Astrocyte (in vitro differentiated cells and primary cell): Measurements from ENCODE around the gene EFNA5. TPM values are rescaled to one million over a fixed set of nuclear protein-coding genes. Genes with fewer than 3 reads are reported as not detected.
A peak's percentile ranks its signal among the peaks of the same experiment; 100 is the strongest.
"Not testable (repeated sequence)": the region's sequence is repeated elsewhere in the genome, so short reads cannot be mapped to it uniquely, and the experiment has no call there.

Experiments used
- DNase-seq: peaks from one replicate; pipeline ENCODE4 v3.0.0-alpha.2; 2010; ENCODE audit warnings: low read depth
- FAIRE-seq: peaks from 2 replicates; lab custom pipeline; 2011; peaks lifted over from hg19 to GRCh38; lab: Jason Lieb, UNC
- H2AFZ ChIP-seq: 2 replicates; pipeline ENCODE4 v1.6.0; 2012; ENCODE audit warnings: low read depth, low read length, inconsistent platforms
- H3K27ac ChIP-seq: 2 replicates; pipeline ENCODE4 v1.5.1; 2011; ENCODE audit warnings: low read depth, low read length, inconsistent platforms
- H3K27me3 ChIP-seq: 2 replicates; pipeline ENCODE4 v1.6.0; 2011; ENCODE audit warnings: low read length, inconsistent platforms; ENCODE audit not compliant: insufficient read depth
- H3K36me3 ChIP-seq: 2 replicates; pipeline ENCODE4 v1.5.1; 2011; ENCODE audit warnings: low read length, inconsistent platforms; ENCODE audit not compliant: insufficient read depth
- H3K4me1 ChIP-seq: 2 replicates; pipeline ENCODE4 v1.5.1; 2011; ENCODE audit warnings: low read length, inconsistent platforms; ENCODE audit not compliant: insufficient read depth
- H3K4me2 ChIP-seq: 2 replicates; pipeline ENCODE4 v1.6.0; 2012; ENCODE audit warnings: low read length, inconsistent platforms
- H3K4me3 ChIP-seq: 2 replicates; pipeline ENCODE4 v1.5.1; 2011; ENCODE audit warnings: low read depth, mild to moderate bottlenecking, low read length, inconsistent platforms; ENCODE audit not compliant: insufficient read depth
- H3K79me2 ChIP-seq: 2 replicates; pipeline ENCODE4 v1.6.0; 2012; ENCODE audit warnings: mild to moderate bottlenecking, low read length, inconsistent platforms; ENCODE audit not compliant: insufficient read depth
- H3K9ac ChIP-seq: 2 replicates; pipeline ENCODE4 v1.6.0; 2012; ENCODE audit warnings: mild to moderate bottlenecking, low read length, inconsistent platforms
- H3K9me3 ChIP-seq: 2 replicates; pipeline ENCODE4 v1.5.1; 2012; ENCODE audit warnings: low read depth, mild to moderate bottlenecking, low read length, inconsistent platforms; ENCODE audit not compliant: insufficient read depth
- H4K20me1 ChIP-seq: 2 replicates; pipeline ENCODE4 v1.6.0; 2012; ENCODE audit warnings: low read length, inconsistent platforms; ENCODE audit not compliant: insufficient read depth
- H3K27ac Mint-ChIP-seq: one replicate; pipeline ENCODE4 v1.8.0; 2021; ENCODE audit warnings: mild to moderate bottlenecking, mixed read lengths; ENCODE audit not compliant: unreplicated experiment
- H3K27me3 Mint-ChIP-seq: one replicate; pipeline ENCODE4 v1.8.0; 2021; ENCODE audit warnings: low read depth, mixed read lengths; ENCODE audit not compliant: unreplicated experiment
- H3K36me3 Mint-ChIP-seq: one replicate; pipeline ENCODE4 v1.8.0; 2021; ENCODE audit warnings: low read depth, mixed read lengths; ENCODE audit not compliant: unreplicated experiment
- H3K4me1 Mint-ChIP-seq: one replicate; pipeline ENCODE4 v1.8.0; 2021; ENCODE audit warnings: low read depth, mixed read lengths; ENCODE audit not compliant: unreplicated experiment
- H3K4me3 Mint-ChIP-seq: one replicate; pipeline ENCODE4 v1.8.0; 2021; ENCODE audit warnings: mild to moderate bottlenecking, moderate library complexity, mixed read lengths; ENCODE audit not compliant: unreplicated experiment
- H3K9me3 Mint-ChIP-seq: one replicate; pipeline ENCODE4 v1.8.0; 2021; ENCODE audit warnings: mild to moderate bottlenecking, mixed read lengths; ENCODE audit not compliant: unreplicated experiment
- CTCF ChIP-seq: IDR thresholded peaks from 2 replicates; pipeline ENCODE4 v1.5.1; 2011; ENCODE audit warnings: low read depth, mild to moderate bottlenecking, inconsistent platforms, low read length, moderate library complexity; ENCODE audit not compliant: insufficient read depth
- EZH2 ChIP-seq: IDR thresholded peaks from 2 replicates; pipeline ENCODE4 v1.6.1; 2012; ENCODE audit warnings: mild to moderate bottlenecking, low read length, inconsistent platforms; ENCODE audit not compliant: insufficient read depth
- total RNA-seq: library from RNA; stranded (reverse); gene quantifications from 2 replicates; pipeline ENCODE4 v1.2.1, GENCODE V29; 2021

EFNA5 gene
- total RNA-seq, 1 donor from 2014 or later, result 59.3 TPM

GRCh38 chr5:107435061-107435460 lies 235.7 kb downstream of the EFNA5 start:
- no peak overlapping the region for H3K4me2 ChIP-seq
- H3K4me1 Mint-ChIP-seq, result peaks cover 14% of the 10 kb centered on the region

GRCh38 chr5:107433646-107434045 lies 237.1 kb downstream of the EFNA5 start:
- H3K4me1 ChIP-seq, H3K27me3 Mint-ChIP-seq, H3K4me3 Mint-ChIP-seq, DNase-seq, H3K27me3 ChIP-seq, H4K20me1 ChIP-seq, H3K9me3 ChIP-seq, H3K27ac ChIP-seq, H3K4me3 ChIP-seq, H3K36me3 Mint-ChIP-seq, H3K4me2 ChIP-seq, H2AFZ ChIP-seq, H3K79me2 ChIP-seq, H3K27ac Mint-ChIP-seq, H3K9me3 Mint-ChIP-seq, H3K36me3 ChIP-seq, H3K9ac ChIP-seq, FAIRE-seq: not testable (repeated sequence)
- H3K4me1 Mint-ChIP-seq, result peaks cover 21% of the 10 kb centered on the region

More at GRCh38 chr5:107435061-107435460, 235.7 kb downstream of the EFNA5 start:
- no peaks in the 10 kb centered on the region for H3K79me2 ChIP-seq
- H2AFZ ChIP-seq, result no peak overlapping the region
- no peak for TF ChIP-seq CTCF
- no peak for TF ChIP-seq EZH2
- H3K27ac ChIP-seq, result no peak overlapping the region
- H4K20me1 ChIP-seq, result no peaks in the 10 kb centered on the region
- H3K9me3 ChIP-seq, result no peaks in the 10 kb centered on the region
- H3K9ac ChIP-seq, result no peak overlapping the region
- no peaks in the 10 kb centered on the region for H3K27me3 ChIP-seq
- Mint-ChIP-seq H3K27me3 (no peaks in the 10 kb centered on the region), H3K9me3 (peaks cover 3% of the 10 kb centered on the region), H3K4me3 (no peak overlapping the region), H3K27ac (no peak overlapping the region), H3K36me3 (peaks cover 7% of the 10 kb centered on the region)
- H3K4me1 ChIP-seq, result peaks cover 5% of the 10 kb centered on the region
- no peaks in the 10 kb centered on the region for H3K36me3 ChIP-seq
- no peak overlapping the region for H3K4me3 ChIP-seq
- FAIRE-seq, result no peak
- DNase-seq, result no peak

- Histone ChIP-seq H3K27ac (no peak overlapping the region), H3K9ac (no peak overlapping the region), H2AFZ (no peak overlapping the region), H3K79me2 (no peaks in the 10 kb centered on the region), H3K4me2 (peak overlapping the region; percentile 4), H3K4me3 (no peak overlapping the region), H4K20me1 (no peaks in the 10 kb centered on the region), H3K27me3 (no peaks in the 10 kb centered on the region), H3K36me3 (no peaks in the 10 kb centered on the region), H3K9me3 (no peaks in the 10 kb centered on the region), H3K4me1 (peaks cover 5% of the 10 kb centered on the region)
- FAIRE-seq (no peak), DNase-seq (peak; percentile 48)
- Mint-ChIP-seq H3K27ac (peak overlapping the region; percentile 41), H3K4me3 (no peak overlapping the region), H3K27me3 (no peaks in the 10 kb centered on the region), H3K9me3 (no peaks in the 10 kb centered on the region), H3K4me1 (peaks cover 32% of the 10 kb centered on the region), H3K36me3 (no peaks in the 10 kb centered on the region)
- TF ChIP-seq CTCF (no peak), EZH2 (no peak)
Measured at GRCh38 chr5:107431998-107432397, 238.7 kb downstream of the EFNA5 start.
